Loucy (cell line): ENCODE results near the gene ANP32B.
"Not testable (repeated sequence)": the region's sequence is repeated elsewhere in the genome, so short reads cannot be mapped to it uniquely, and the experiment has no call there.

Experiments used
- H2AFZ ChIP-seq: fragments of 200-600 bp; sonication (generic); 2 replicates; pipeline ENCODE4 v1.6.0; 2016; ENCODE audit warnings: antibody characterized with exemption, mild to moderate bottlenecking, low read length, moderate library complexity
- H3F3A ChIP-seq: fragments of 200-600 bp; 2 replicates; pipeline ENCODE4 v1.6.0; 2016; ENCODE audit warnings: antibody characterized with exemption, low read depth, mild to moderate bottlenecking
- H3K27me3 ChIP-seq: fragments of 200-600 bp; sonication (generic); 2 replicates; pipeline ENCODE4 v1.6.1; 2014; ENCODE audit warnings: low read length, mild to moderate bottlenecking; ENCODE audit not compliant: insufficient read depth, poor library complexity, severe bottlenecking
- H3K36me3 ChIP-seq: fragments of 200-600 bp; sonication (generic); 2 replicates; pipeline ENCODE4 v1.6.1; 2016; ENCODE audit warnings: low read length; ENCODE audit not compliant: insufficient read depth
- H3K4me1 ChIP-seq: fragments of 200-600 bp; sonication (generic); 2 replicates; pipeline ENCODE4 v1.5.1; 2014; ENCODE audit warnings: low read length, mild to moderate bottlenecking; ENCODE audit not compliant: insufficient read depth, poor library complexity, severe bottlenecking
- H3K4me2 ChIP-seq: fragments of 200-600 bp; sonication (generic); 2 replicates; pipeline ENCODE4 v1.6.0; 2014; ENCODE audit warnings: antibody characterized with exemption, low read length, low read depth, mild to moderate bottlenecking; ENCODE audit not compliant: poor library complexity, severe bottlenecking
- H3K4me3 ChIP-seq: fragments of 200-600 bp; sonication (generic); 2 replicates; pipeline ENCODE4 v1.5.1; 2014; ENCODE audit warnings: low read length, mild to moderate bottlenecking, mixed read lengths; ENCODE audit not compliant: poor library complexity, severe bottlenecking
- H3K79me2 ChIP-seq: fragments of 200-600 bp; sonication (generic); 2 replicates; pipeline ENCODE4 v1.6.1; 2014; ENCODE audit warnings: low read length; ENCODE audit not compliant: insufficient read depth
- H3K9ac ChIP-seq: fragments of 200-600 bp; sonication (generic); 2 replicates; pipeline ENCODE4 v1.6.0; 2014; ENCODE audit warnings: mild to moderate bottlenecking, low read depth, low read length, moderate library complexity; ENCODE audit not compliant: poor library complexity, severe bottlenecking
- H3K9me2 ChIP-seq: fragments of 200-600 bp; sonication (generic); replicated peaks from 2 replicates; pipeline ENCODE4 v1.6.1; 2016; ENCODE audit warnings: low read depth, low read length, mixed read lengths
- H3K9me3 ChIP-seq: fragments of 200-600 bp; sonication (generic); 2 replicates; pipeline ENCODE4 v1.6.1; 2014; ENCODE audit warnings: mild to moderate bottlenecking, antibody characterized with exemption, low read length, low read depth; ENCODE audit not compliant: insufficient read depth
- H4K20me1 ChIP-seq: fragments of 200-600 bp; sonication (generic); 2 replicates; pipeline ENCODE4 v1.6.0; 2014; ENCODE audit warnings: antibody characterized with exemption, low read length, mild to moderate bottlenecking; ENCODE audit not compliant: insufficient read depth, poor library complexity, severe bottlenecking
- CTCF ChIP-seq: fragments of 200-600 bp; sonication (generic); conservative IDR thresholded peaks from 2 replicates; pipeline ENCODE4 v1.5.1; 2014; ENCODE audit warnings: mild to moderate bottlenecking, antibody characterized with exemption, low read length
- EZH2phosphoT487 ChIP-seq: fragments of 200-600 bp; IDR thresholded peaks from 2 replicates; pipeline ENCODE4 v1.6.1; 2018; ENCODE audit warnings: antibody characterized with exemption, mild to moderate bottlenecking, moderate library complexity, borderline replicate concordance

Gene ANP32B

GRCh38 chr9:97944612-97945011 lies 38.5 kb upstream of the ANP32B start:
- Histone ChIP-seq H3K27me3 (no peaks in the 10 kb centered on the region), H3F3A (no peaks in the 10 kb centered on the region; the same call in 1 of the 2 replicates), H3K4me3 (no peak overlapping the region), H2AFZ (no peak overlapping the region), H4K20me1 (no peaks in the 10 kb centered on the region), H3K79me2 (no peaks in the 10 kb centered on the region), H3K4me1 (peaks cover 44% of the 10 kb centered on the region), H3K36me3 (no peaks in the 10 kb centered on the region), H3K9me2 (no peaks in the 10 kb centered on the region), H3K9me3 (no peaks in the 10 kb centered on the region), H3K9ac (no peak overlapping the region), H3K4me2 (no peak overlapping the region)
- TF ChIP-seq CTCF, result no peak
- no peak for TF ChIP-seq EZH2phosphoT487

- peaks cover 36% of the 10 kb centered on the region for H3K4me1 ChIP-seq
- not testable (repeated sequence) for H3K9ac ChIP-seq, H3K79me2 ChIP-seq, H3K27me3 ChIP-seq, H3K4me3 ChIP-seq, H3F3A ChIP-seq, H3K9me3 ChIP-seq, H3K36me3 ChIP-seq, H2AFZ ChIP-seq, H4K20me1 ChIP-seq, H3K4me2 ChIP-seq, H3K9me2 ChIP-seq
Measured at GRCh38 chr9:97945470-97945869, 37.7 kb upstream of the ANP32B start.

GRCh38 chr9:97947094-97947493 lies 36.0 kb upstream of the ANP32B start:
- not testable (repeated sequence) for H3K36me3 ChIP-seq, H3K27me3 ChIP-seq, H3K9me3 ChIP-seq, H3K79me2 ChIP-seq, H3F3A ChIP-seq, H3K9ac ChIP-seq, H3K9me2 ChIP-seq, H2AFZ ChIP-seq, H4K20me1 ChIP-seq, H3K4me2 ChIP-seq, H3K4me3 ChIP-seq
- peaks cover 20% of the 10 kb centered on the region for H3K4me1 ChIP-seq

GRCh38 chr9:97950873-97951272 lies 32.3 kb upstream of the ANP32B start:
- H3K9me3 ChIP-seq, H3F3A ChIP-seq, H3K4me3 ChIP-seq, H2AFZ ChIP-seq, H3K4me2 ChIP-seq, H3K9ac ChIP-seq, H3K9me2 ChIP-seq, H3K27me3 ChIP-seq, H3K79me2 ChIP-seq, H4K20me1 ChIP-seq, H3K36me3 ChIP-seq: not testable (repeated sequence)
- H3K4me1 ChIP-seq, result peaks cover 12% of the 10 kb centered on the region

- peak; percentile 87 for TF ChIP-seq CTCF
- no peak for TF ChIP-seq EZH2phosphoT487
- peak overlapping the region; percentile 24 for H3K9ac ChIP-seq
- no peaks in the 10 kb centered on the region for H3K9me2 ChIP-seq
- H4K20me1 ChIP-seq, result no peaks in the 10 kb centered on the region
- H3K4me3 ChIP-seq, result no peak overlapping the region
- H3F3A ChIP-seq, result no peaks in the 10 kb centered on the region
- no peaks in the 10 kb centered on the region for H3K27me3 ChIP-seq
- H3K4me1 ChIP-seq, result peaks cover 23% of the 10 kb centered on the region
- peak overlapping the region; percentile 18 for H3K4me2 ChIP-seq
- no peaks in the 10 kb centered on the region for H3K79me2 ChIP-seq
- H3K9me3 ChIP-seq, result no peaks in the 10 kb centered on the region
- no peaks in the 10 kb centered on the region for H3K36me3 ChIP-seq
- peak overlapping the region; percentile 66 for H2AFZ ChIP-seq
Measured at GRCh38 chr9:97954550-97954989, 28.6 kb upstream of the ANP32B start.
